Measurements from ENCODE around the gene SFSWAP.
"Not testable (repeated sequence)": the region's sequence is repeated elsewhere in the genome, so short reads cannot be mapped to it uniquely, and the experiment has no call there.

Gene SFSWAP

GRCh38 chr12:131710464-131711457, at the start of gene SFSWAP:
SFSWAP (plus strand) TSS chr12:131711090; CDS start chr12:131711230, 140 bp downstream.
- peak; percentile 68 for DNase-seq (ENCODE audit: low read depth)

DNA sequence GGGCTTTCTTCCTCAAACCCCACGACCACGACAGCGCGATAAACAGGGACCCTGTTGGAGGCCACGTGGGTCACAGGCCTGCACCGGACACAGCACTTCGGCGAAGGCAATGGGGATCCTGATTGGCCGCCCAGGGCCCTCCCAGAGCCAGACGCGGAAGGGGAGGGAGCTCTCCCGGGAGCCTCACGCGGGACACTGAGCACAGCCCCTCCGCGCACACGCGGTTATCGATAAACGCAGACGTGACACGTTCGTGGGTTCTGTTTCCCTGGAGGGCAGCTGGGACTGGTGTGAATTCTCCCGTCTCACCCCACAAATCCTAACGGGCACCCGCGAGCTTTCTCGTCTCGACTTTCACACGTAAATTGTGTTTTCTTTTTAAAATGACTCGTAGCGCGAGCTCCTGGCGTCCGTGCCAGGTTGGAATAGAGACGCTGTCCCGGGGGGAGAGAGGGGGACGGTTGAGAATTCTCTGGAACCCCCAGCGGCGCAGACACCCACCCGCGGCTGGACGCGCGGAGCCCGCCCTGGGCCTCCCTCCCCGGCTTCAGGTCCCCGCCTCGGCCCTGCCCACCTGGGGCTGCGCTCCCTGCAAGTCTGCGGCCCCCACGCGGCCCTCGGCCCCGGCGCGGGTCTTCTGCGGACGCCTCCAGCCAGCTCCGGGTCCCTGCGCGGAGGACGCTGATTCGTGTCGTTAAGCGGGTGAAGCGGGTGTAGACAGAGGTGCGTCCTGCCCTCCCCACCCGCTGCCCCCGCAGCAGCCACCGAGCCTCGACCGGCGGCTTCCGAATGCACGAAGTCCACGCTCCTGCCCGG, 49.5 kb upstream of the SFSWAP start:
- not testable (repeated sequence) for DNase-seq (ENCODE audit: low read depth)

GRCh38 chr12:131661986-131662288, 49.0 kb upstream of the SFSWAP start:
- DNase-seq (ENCODE audit: low read depth), result not testable (repeated sequence)

DNA sequence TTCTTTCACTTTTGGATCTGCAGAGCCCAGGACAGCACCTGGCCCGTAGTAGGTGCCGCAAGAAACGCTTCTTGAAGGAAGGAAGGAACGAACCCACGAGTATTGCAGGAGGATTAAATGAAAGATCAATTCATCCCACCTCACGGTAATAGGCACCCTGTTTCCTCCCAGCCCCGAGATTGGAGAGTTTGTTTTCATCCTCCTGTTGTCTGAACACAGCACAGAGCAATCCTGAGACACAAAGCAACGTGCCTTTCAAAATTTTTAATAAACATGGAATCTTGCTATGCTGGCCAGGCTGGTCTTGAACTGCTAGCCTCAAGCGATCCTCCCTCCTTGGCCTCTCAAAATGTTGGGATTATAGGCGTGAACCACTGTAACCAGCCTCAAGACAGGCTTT, 48.5 kb upstream of the SFSWAP start:
- DNase-seq (ENCODE audit: low read depth), result not testable (repeated sequence)

- not testable (repeated sequence) for DNase-seq (ENCODE audit: low read depth)
These were observed 45.2 kb upstream of the SFSWAP start for GRCh38 chr12:131665666-131666065.

- DNase-seq (ENCODE audit: low read depth), result not testable (repeated sequence)
These were observed 44.4 kb upstream of the SFSWAP start for GRCh38 chr12:131666486-131666885.

GRCh38 chr12:131666978-131667601, 43.8 kb upstream of the SFSWAP start:
- DNase-seq (ENCODE audit: low read depth), result not testable (repeated sequence)

GRCh38 chr12:131671276-131671675, 39.6 kb upstream of the SFSWAP start:
- DNase-seq (ENCODE audit: low read depth), result no peak

DNA sequence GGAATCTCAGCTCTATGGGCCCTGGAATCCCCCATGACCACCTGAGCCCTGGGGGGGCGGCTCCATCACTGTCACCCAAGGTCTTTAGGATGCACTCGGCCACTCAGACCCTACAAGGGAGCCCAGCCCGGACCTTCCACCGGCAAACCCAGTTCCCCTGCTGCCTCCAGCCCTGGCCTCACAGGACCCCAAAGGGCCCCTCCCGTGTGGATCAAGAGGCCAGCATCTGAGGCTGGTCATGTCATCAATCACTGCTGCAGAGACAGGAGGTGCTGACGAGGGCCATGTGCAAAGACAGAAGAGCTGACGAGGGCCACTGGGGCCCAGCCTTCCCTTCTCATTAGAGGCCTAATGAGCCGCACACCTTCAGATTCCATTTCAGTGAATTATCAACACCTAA, 39.0 kb upstream of the SFSWAP start:
- no peak for DNase-seq (ENCODE audit: low read depth)

DNA sequence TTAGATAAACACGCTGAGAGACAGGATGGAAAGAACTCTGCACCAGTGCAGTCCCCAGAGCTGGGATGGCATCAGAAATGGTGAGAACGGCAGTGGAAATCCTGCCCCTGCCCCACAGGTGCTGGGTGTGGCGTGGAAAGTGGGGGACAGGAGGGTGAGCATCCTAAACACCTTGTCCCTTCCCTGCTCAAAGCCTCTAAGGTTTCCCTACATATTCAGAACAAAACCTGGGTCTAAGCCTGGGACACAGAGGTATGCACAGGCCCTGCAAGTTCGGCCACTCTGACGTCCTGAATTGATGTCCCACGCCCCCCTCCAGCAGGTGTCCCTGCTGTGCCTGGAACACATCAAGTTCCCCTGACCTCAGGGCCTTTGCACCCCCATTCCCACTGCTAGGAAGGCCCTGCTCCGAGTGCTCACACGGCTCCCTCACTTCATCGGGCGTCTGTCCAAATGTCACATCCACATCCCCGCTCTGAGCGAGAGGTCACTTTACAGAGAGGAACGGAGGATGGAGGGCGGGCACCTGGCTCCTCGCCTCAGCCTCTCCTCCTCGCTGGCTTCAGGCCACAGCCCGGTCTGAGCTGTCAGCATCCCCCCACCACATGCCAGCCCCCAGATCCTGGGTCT, 38.5 kb upstream of the SFSWAP start:
- no peak for DNase-seq (ENCODE audit: low read depth)

DNA sequence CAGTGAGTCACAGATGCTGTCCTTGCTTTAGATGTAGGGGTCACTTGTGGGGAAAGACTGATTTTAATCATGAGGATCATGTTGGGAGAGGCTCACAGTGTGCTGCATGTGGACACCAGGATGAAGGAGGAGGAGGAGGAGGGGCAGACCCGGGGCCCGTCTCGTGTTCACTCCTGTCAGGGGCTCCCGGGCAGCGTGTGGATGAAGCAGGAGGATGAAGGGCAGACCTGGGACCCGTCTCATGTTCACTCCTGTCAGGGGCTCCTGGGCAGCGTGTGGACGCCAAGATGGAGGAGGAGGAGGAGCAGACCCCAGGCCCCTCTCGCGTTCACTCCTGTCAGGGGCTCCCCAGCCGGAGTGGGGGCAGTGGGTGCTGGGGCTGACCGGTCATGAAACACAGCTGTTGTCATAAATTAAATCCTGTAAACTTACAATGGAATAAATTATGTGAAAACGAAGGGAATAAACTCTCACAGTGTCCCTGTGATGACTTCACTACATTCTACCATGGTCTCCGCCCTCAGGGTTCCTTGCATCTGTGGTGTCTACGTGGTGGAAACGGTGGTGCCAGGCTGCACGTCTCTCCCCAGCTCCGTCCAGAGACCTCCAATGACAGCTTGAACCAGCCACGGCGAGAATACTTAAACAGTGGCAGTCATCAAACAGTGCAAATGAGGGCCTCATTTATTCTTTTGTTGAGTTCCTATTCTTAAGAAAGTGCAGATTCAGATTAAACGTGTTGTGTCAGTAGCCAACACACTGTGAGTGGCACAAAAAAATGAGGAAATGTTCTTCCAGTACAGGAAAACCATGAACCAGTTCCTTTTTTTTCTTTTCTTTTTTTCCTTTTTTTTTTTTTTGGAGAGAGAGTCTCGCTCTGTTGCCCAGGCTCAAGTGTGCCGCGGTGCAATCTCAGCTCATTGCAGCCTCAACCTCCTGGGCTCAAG, 37.7 kb upstream of the SFSWAP start:
- DNase-seq (ENCODE audit: low read depth), result no peak

DNA sequence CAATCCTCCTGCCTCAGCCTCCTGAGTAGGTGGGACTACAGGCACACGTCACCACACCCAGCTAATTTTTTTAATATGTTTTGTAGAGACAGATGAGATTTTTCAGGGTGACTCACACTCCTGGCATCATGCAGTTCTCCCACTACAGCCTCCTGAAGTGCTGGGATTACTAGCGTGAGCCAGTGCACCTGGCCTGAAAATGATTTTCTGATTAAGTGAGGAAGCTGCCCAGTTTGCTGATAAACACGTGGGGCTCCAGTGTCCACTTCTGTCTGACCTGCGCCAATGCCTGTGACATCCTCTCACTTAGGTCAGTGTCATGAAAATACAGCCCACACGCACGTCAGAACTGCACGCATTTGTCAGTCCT, 37.0 kb upstream of the SFSWAP start:
- no peak for DNase-seq (ENCODE audit: low read depth)

GRCh38 chr12:131674373-131674772, 36.5 kb upstream of the SFSWAP start:
- DNase-seq (ENCODE audit: low read depth), result no peak

- no peak for DNase-seq (ENCODE audit: low read depth)
These were observed 35.5 kb upstream of the SFSWAP start for GRCh38 chr12:131675126-131676080.

GRCh38 chr12:131676544-131676943, 34.3 kb upstream of the SFSWAP start:
- no peak for DNase-seq (ENCODE audit: low read depth)

- not testable (repeated sequence) for DNase-seq (ENCODE audit: low read depth)
These were observed 33.8 kb upstream of the SFSWAP start for GRCh38 chr12:131677067-131677466.

DNA sequence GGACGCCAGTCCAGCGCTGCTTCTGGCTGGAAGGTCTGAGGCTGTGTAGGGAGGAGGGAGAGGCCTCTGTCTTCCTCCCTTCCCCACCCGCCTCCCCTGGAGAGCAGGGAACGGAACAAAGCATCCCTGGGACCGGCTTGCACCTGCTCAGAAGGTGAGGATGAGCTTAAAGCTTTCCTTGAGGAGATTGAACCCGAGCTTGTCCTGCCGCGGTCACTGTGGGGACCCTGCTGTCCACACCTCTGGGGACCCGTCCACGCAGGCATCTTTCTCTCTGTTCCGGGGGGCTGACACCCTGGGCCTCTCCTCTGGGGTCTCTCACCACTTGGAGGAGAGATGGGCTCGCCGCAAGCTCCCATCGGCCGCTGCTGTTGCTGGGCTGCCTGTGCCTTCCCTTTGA, 33.2 kb upstream of the SFSWAP start:
- DNase-seq (ENCODE audit: low read depth), result no peak

- not testable (repeated sequence) for DNase-seq (ENCODE audit: low read depth)
These were observed 32.3 kb upstream of the SFSWAP start for GRCh38 chr12:131678389-131679181.

DNA sequence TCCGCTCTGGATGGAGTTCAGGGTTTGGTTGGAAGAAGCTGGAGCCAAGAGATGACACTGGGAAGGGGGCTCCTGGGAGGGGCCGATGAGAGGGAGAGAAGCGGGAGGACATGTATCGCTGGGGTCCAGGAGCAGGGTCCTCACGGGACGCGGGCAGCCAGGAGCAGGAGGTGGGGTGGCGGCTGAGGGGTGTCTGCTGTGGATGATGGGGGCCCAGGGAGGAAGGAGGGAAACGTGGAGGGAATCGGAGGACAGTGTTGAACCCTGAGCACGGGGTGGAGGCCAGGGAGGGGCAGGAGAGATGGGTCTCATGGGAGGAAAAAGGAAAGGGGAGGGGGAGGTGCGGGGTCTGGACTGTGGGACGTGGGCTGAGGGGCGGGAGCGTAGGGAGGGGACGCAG, 31.7 kb upstream of the SFSWAP start:
- not testable (repeated sequence) for DNase-seq (ENCODE audit: low read depth)
